IMR-90 (cell line): ENCODE data around the gene RNF41. TPM values are rescaled to one million over a fixed set of nuclear protein-coding genes. Genes with fewer than 3 reads are reported as not detected.

Source experiments
- ATAC-seq: fragments of 200-7000 bp; cut with Tn5 transposase; 2 replicates; pipeline ENCODE4 v1.9.1; 2020; ENCODE audit warnings: low read depth, mild to moderate bottlenecking, moderate library complexity
- BruUV-seq: library from RNA; stranded (reverse); fragments of 400-500 nt; replicated peaks from 2 replicates; lab custom pipeline; 2021; lab: Mats Ljungman, UMichigan
- CTCF ChIA-PET: fragments of 300-600 bp; formaldehyde crosslinking; extraction: SDS; loops from one replicate; lab custom pipeline; 2021; ENCODE audit warnings: antibody characterized with exemption; lab: Yijun Ruan, JAX
- POLR2A ChIA-PET: fragments of 300-600 bp; sonication (Branson Sonifier 250); formaldehyde crosslinking; loops from one replicate; lab custom pipeline; 2022; ENCODE audit warnings: antibody characterized with exemption; ENCODE audit not compliant: unreplicated experiment; lab: Charles Lee
- DNase-seq: peaks from one replicate; pipeline ENCODE4 v3.0.0; 2013
- H2AFZ ChIP-seq: replicated peaks from 2 replicates; pipeline ENCODE3; 2013; ENCODE audit warnings: low read length, mild to moderate bottlenecking; ENCODE audit not compliant: poor library complexity
- H2AK5ac ChIP-seq: 2 replicates; pipeline ENCODE4 v1.6.1; 2013; ENCODE audit warnings: low read depth, low read length, inconsistent platforms
- H2AK9ac ChIP-seq: replicated peaks from 2 replicates; pipeline ENCODE3; 2013; ENCODE audit warnings: mild to moderate bottlenecking, low read depth, low read length, moderate library complexity; ENCODE audit not compliant: poor library complexity
- H2BK120ac ChIP-seq: 2 replicates; pipeline ENCODE4 v1.6.1; 2013; ENCODE audit warnings: low read depth, low read length, inconsistent platforms
- H2BK15ac ChIP-seq: 3 replicates; pipeline ENCODE4 v1.6.1; 2013; ENCODE audit warnings: low read depth, low read length, inconsistent platforms
- H2BK20ac ChIP-seq: 2 replicates; pipeline ENCODE4 v1.6.1; 2013; ENCODE audit warnings: low read depth, mild to moderate bottlenecking, inconsistent platforms, low read length, moderate library complexity
- H2BK5ac ChIP-seq: 2 replicates; pipeline ENCODE4 v1.6.1; 2013; ENCODE audit warnings: mild to moderate bottlenecking, low read depth, low read length, inconsistent platforms; ENCODE audit not compliant: poor library complexity, severe bottlenecking
- H3K14ac ChIP-seq: replicated peaks from 2 replicates; pipeline ENCODE4 v1.6.1; 2013; ENCODE audit warnings: low read depth, low read length, inconsistent platforms
- H3K18ac ChIP-seq: 2 replicates; pipeline ENCODE4 v1.6.1; 2013; ENCODE audit warnings: low read depth, low read length, control low read depth
- H3K23ac ChIP-seq: 2 replicates; pipeline ENCODE4 v1.6.1; 2013; ENCODE audit warnings: low read depth, low read length, inconsistent platforms
- H3K27ac ChIP-seq: 2 replicates; pipeline ENCODE4 v1.5.1; 2013; ENCODE audit warnings: mild to moderate bottlenecking, control low read depth, low read length; ENCODE audit not compliant: insufficient read depth
- H3K27me3 ChIP-seq: 2 replicates; pipeline ENCODE4 v1.6.1; 2013; ENCODE audit warnings: low read length; ENCODE audit not compliant: control insufficient read depth, insufficient read depth
- H3K36me3 ChIP-seq: 2 replicates; pipeline ENCODE4 v1.6.1; 2013; ENCODE audit warnings: low read length, mixed read lengths; ENCODE audit not compliant: control insufficient read depth, insufficient read depth
- H3K4ac ChIP-seq: 2 replicates; pipeline ENCODE4 v1.6.1; 2013; ENCODE audit warnings: low read depth, low read length, inconsistent platforms
- H3K4me1 ChIP-seq: 2 replicates; pipeline ENCODE4 v1.6.1; 2013; ENCODE audit warnings: low read length, mixed read lengths; ENCODE audit not compliant: control insufficient read depth, insufficient read depth
- H3K4me2 ChIP-seq: 2 replicates; pipeline ENCODE4 v1.6.1; 2013; ENCODE audit warnings: low read depth, mild to moderate bottlenecking, control low read depth, low read length, moderate library complexity
- H3K4me3 ChIP-seq: 2 replicates; pipeline ENCODE4 v1.5.1; 2013; ENCODE audit warnings: low read depth, mild to moderate bottlenecking, control low read depth, low read length, moderate library complexity; ENCODE audit not compliant: insufficient read depth
- H3K56ac ChIP-seq: 2 replicates; pipeline ENCODE4 v1.6.1; 2013; ENCODE audit warnings: low read length, inconsistent platforms; ENCODE audit not compliant: insufficient read depth; ENCODE audit errors: extremely low read depth
- H3K79me1 ChIP-seq, 2 experiments: 2 replicates each; pipeline ENCODE4 v1.6.1; 2013; ENCODE audit warnings: low read length in 2 of 2, inconsistent platforms in 1 of 2, low read depth in 1 of 2
- H3K9ac ChIP-seq: 2 replicates; pipeline ENCODE4 v1.6.1; 2013; ENCODE audit warnings: low read depth, low read length, control low read depth
- H3K9me1 ChIP-seq: 2 replicates; pipeline ENCODE4 v1.6.1; 2013; ENCODE audit warnings: low read length, inconsistent platforms; ENCODE audit not compliant: insufficient read depth
- H3K9me3 ChIP-seq: 2 replicates; pipeline ENCODE4 v1.6.1; 2013; ENCODE audit warnings: low read length; ENCODE audit not compliant: control insufficient read depth, insufficient read depth
- H4K20me1 ChIP-seq: 2 replicates; pipeline ENCODE4 v1.6.1; 2013; ENCODE audit warnings: low read length, inconsistent platforms; ENCODE audit not compliant: insufficient read depth
- H4K5ac ChIP-seq: 2 replicates; pipeline ENCODE4 v1.6.1; 2013; ENCODE audit warnings: mild to moderate bottlenecking, low read depth, low read length, control low read depth
- H4K8ac ChIP-seq, 2 experiments: 2 replicates each; pipeline ENCODE4 v1.6.1; 2013; ENCODE audit warnings: low read depth in 2 of 2, low read length in 2 of 2, control low read depth in 1 of 2, inconsistent platforms in 1 of 2
- H4K91ac ChIP-seq: 2 replicates; pipeline ENCODE4 v1.6.1; 2013; ENCODE audit warnings: low read depth, low read length, inconsistent platforms; ENCODE audit not compliant: insufficient read depth
- CHD1 ChIP-seq: IDR thresholded peaks from 2 replicates; pipeline ENCODE4 v1.6.1; 2012; ENCODE audit warnings: low read depth, low read length, improper control_type of control experiment
- MAFK ChIP-seq: IDR thresholded peaks from 2 replicates; pipeline ENCODE4 v1.6.1; 2012; ENCODE audit warnings: low read depth, low read length, improper control_type of control experiment
- MAZ ChIP-seq: IDR thresholded peaks from 2 replicates; pipeline ENCODE4 v1.6.1; 2012; ENCODE audit warnings: low read depth, mild to moderate bottlenecking, low read length, improper control_type of control experiment, moderate library complexity, borderline replicate concordance
- RCOR1 ChIP-seq: IDR thresholded peaks from 2 replicates; pipeline ENCODE4 v1.6.1; 2012; ENCODE audit warnings: mild to moderate bottlenecking, low read length, improper control_type of control experiment; ENCODE audit not compliant: insufficient replicate concordance
- whole genome bisulfite sequencing, 2 experiments: methylation state at CpG; one replicate each; pipeline versions ENCODE4 v1.1.5 to v1.1.7; 2013; ENCODE audit warnings: missing lambda C conversion rate in 2 of 2; ENCODE audit not compliant: insufficient read length in 1 of 2; ENCODE audit errors: extremely low coverage in 2 of 2; 5-methylcytosine and 5-hydroxymethylcytosine counted together
- dilution Hi-C: fragments of 300-500 bp; cut with HindIII; formaldehyde crosslinking; loops from one replicate; pipeline ENCODE4 v1.14.3; 2018; ENCODE audit warnings: low sequenced_read_pairs; ENCODE audit not compliant: unreplicated experiment
- in situ Hi-C: fragments of 300-500 bp; cut with MboI; formaldehyde crosslinking; loops from 3 replicates; pipeline ENCODE4 v1.14.3; 2019; ENCODE audit warnings: low sequenced_read_pairs, inconsistent platforms, mixed read lengths
- intact Hi-C: fragments of 100-400 bp; cut with micrococcal nuclease; formaldehyde crosslinking; loops from 2 replicates; pipeline ENCODE4 v1.10.0; 2022
- polyA plus RNA-seq, 3 experiments: library from polyadenylated mRNA; depleted of rRNA; stranded (reverse); fragments of >200 nt; gene quantifications; 2 replicates each; pipeline ENCODE4 v1.2.3, GENCODE V29; 2012; ENCODE audit warnings: low replicate concordance in 1 of 3
- total RNA-seq: library from RNA; depleted of rRNA; stranded (reverse); fragments of >200 nt; gene quantifications from 2 replicates; pipeline ENCODE4 v1.2.3, GENCODE V29; 2012

RNF41 gene
- total and polyA plus RNA-seq, 2 of the 4 experiments (the other 2 are of a cell fraction) = 112 to 272 TPM

- in situ Hi-C loops (no loop called here), intact Hi-C loops (loop anchor here (2.0 kb wide), 2 partner anchors 13 to 61 kb away; partner anchors contain the start of gene MYL6), dilution Hi-C loops (no loop called here)
- no peak overlapping the region for H3K14ac ChIP-seq
- no peak overlapping the region; the same call in 1 of the 2 replicates for H3K4me2 ChIP-seq
- H2AK9ac ChIP-seq = no peak overlapping the region
- ChIA-PET CTCF (no interaction called here), POLR2A (interaction anchor here (0.6 kb wide), 1 partner anchor 20 kb away, joined by 8 read pairs; no protein-coding TSS in a partner anchor)
- no peak overlapping the region for H3K18ac ChIP-seq
- H3K56ac ChIP-seq = no peak overlapping the region
- DNase-seq (no peak), ATAC-seq (no peak)
- H3K23ac ChIP-seq = no peak overlapping the region
- no TSS peak for BruUV-seq
- peak overlapping the region; percentile 18; the same call in 1 of the 2 replicates for H3K27ac ChIP-seq
- H2AK5ac ChIP-seq = no peak overlapping the region
- H2BK120ac ChIP-seq = no peak overlapping the region
- H2BK5ac ChIP-seq = no peak overlapping the region
- H3K79me1 ChIP-seq = peaks cover 21 to 53% of the 10 kb centered on the region in 2 experiments
- H3K4me1 ChIP-seq = peaks cover 4% of the 10 kb centered on the region; the same call in 1 of the 2 replicates
- H3K9me1 ChIP-seq = peaks cover 10% of the 10 kb centered on the region
- no peak overlapping the region for H2BK20ac ChIP-seq
- no peak overlapping the region for H3K9ac ChIP-seq
- no peak overlapping the region for H2BK15ac ChIP-seq
- no peak overlapping the region for H3K4me3 ChIP-seq
- TF ChIP-seq MAFK = no peak
- no peak for TF ChIP-seq CHD1
- TF ChIP-seq RCOR1 = no peak
- TF ChIP-seq MAZ = no peak
- no peak overlapping the region for H3K4ac ChIP-seq
- no peaks in the 10 kb centered on the region for H3K27me3 ChIP-seq
- no peak overlapping the region for H4K5ac ChIP-seq
- no CpG with 5 or more reads among the region's 9 CpGs for WGBS, 2 experiments
- H3K9me3 ChIP-seq = no peaks in the 10 kb centered on the region
- no peak overlapping the region for H4K8ac ChIP-seq
- no peak overlapping the region for H4K91ac ChIP-seq
- peaks cover 13% of the 10 kb centered on the region for H3K36me3 ChIP-seq
- H2AFZ ChIP-seq = no peak overlapping the region
- H4K20me1 ChIP-seq = peaks cover 15% of the 10 kb centered on the region; the same call in 1 of the 2 replicates
Measured at GRCh38 chr12:56219840-56220239, 1.9 kb downstream of the RNF41 start.
